Mesendoderm (in vitro differentiated cells): ENCODE data around the gene N4BP2L2.

ENCODE experiments used
- DNase-seq: peaks from one replicate; pipeline ENCODE4 v3.0.0; 2013
- H2AK5ac ChIP-seq: 2 replicates; pipeline ENCODE4 v1.6.1; 2013; ENCODE audit warnings: low read length, inconsistent platforms
- H2BK120ac ChIP-seq: 2 replicates; pipeline ENCODE4 v1.6.1; 2013; ENCODE audit warnings: low read depth, mild to moderate bottlenecking, low read length, moderate library complexity, mixed read lengths
- H2BK15ac ChIP-seq: replicated peaks from 2 replicates; pipeline ENCODE4 v1.6.1; 2013; ENCODE audit warnings: low read depth, mild to moderate bottlenecking, moderate library complexity
- H2BK5ac ChIP-seq: 2 replicates; pipeline ENCODE4 v1.6.1; 2013; ENCODE audit warnings: low read length, inconsistent platforms
- H3K18ac ChIP-seq: 2 replicates; pipeline ENCODE4 v1.6.1; 2013; ENCODE audit warnings: mild to moderate bottlenecking, low read length, mixed read lengths
- H3K23ac ChIP-seq: one replicate; pipeline ENCODE4 v1.6.1; 2013; ENCODE audit warnings: low read length
- H3K27ac ChIP-seq: 2 replicates; pipeline ENCODE4 v1.5.1; 2013; ENCODE audit warnings: low read depth, mild to moderate bottlenecking, inconsistent platforms, low read length, moderate library complexity
- H3K27me3 ChIP-seq: 2 replicates; pipeline ENCODE4 v1.6.1; 2013; ENCODE audit warnings: low read length, control low read depth, mild to moderate bottlenecking, inconsistent platforms; ENCODE audit not compliant: insufficient read depth, poor library complexity
- H3K36me3 ChIP-seq: 2 replicates; pipeline ENCODE4 v1.6.1; 2013; ENCODE audit warnings: low read length, inconsistent platforms; ENCODE audit not compliant: control insufficient read depth, insufficient read depth
- H3K4ac ChIP-seq: one replicate; pipeline ENCODE4 v1.6.1; 2013; ENCODE audit warnings: low read depth, mild to moderate bottlenecking, low read length, moderate library complexity
- H3K4me1 ChIP-seq: 2 replicates; pipeline ENCODE4 v1.6.1; 2013; ENCODE audit warnings: low read depth, low read length, inconsistent platforms; ENCODE audit not compliant: control insufficient read depth
- H3K4me2 ChIP-seq: 2 replicates; pipeline ENCODE4 v1.6.1; 2013; ENCODE audit warnings: low read length
- H3K4me3 ChIP-seq: 2 replicates; pipeline ENCODE4 v1.5.1; 2013; ENCODE audit warnings: mild to moderate bottlenecking, low read length
- H3K56ac ChIP-seq: one replicate; pipeline ENCODE4 v1.6.1; 2013; ENCODE audit warnings: low read length
- H3K79me1 ChIP-seq: 2 replicates; pipeline ENCODE4 v1.6.1; 2013; ENCODE audit warnings: low read length, inconsistent platforms
- H3K79me2 ChIP-seq: 2 replicates; pipeline ENCODE4 v1.6.1; 2013; ENCODE audit warnings: mild to moderate bottlenecking, low read length; ENCODE audit not compliant: control insufficient read depth, insufficient read depth
- H3K9ac ChIP-seq: 2 replicates; pipeline ENCODE4 v1.6.1; 2013; ENCODE audit warnings: low read length, inconsistent platforms
- H4K5ac ChIP-seq: one replicate; pipeline ENCODE4 v1.6.1; 2013; ENCODE audit warnings: low read length
- H4K8ac ChIP-seq: one replicate; pipeline ENCODE4 v1.6.1; 2013; ENCODE audit warnings: low read depth, mild to moderate bottlenecking, control low read depth, low read length, moderate library complexity
- WGBS: extraction: QIAGEN DNeasy Blood & Tissue Kit; methylation state at CpG from one replicate; pipeline ENCODE4 v1.1.7; 2013; ENCODE audit warnings: low lambda C conversion rate, missing lambda C conversion rate; ENCODE audit not compliant: insufficient coverage; ENCODE audit errors: extremely low coverage; 5-methylcytosine and 5-hydroxymethylcytosine counted together

Gene N4BP2L2

GRCh38 chr13:32503727-32504126 is 34.9 kb downstream of the N4BP2L2 start:
- Histone ChIP-seq H3K27me3 (no peaks in the 10 kb centered on the region), H2AK5ac (no peak overlapping the region)

GRCh38 chr13:32501064-32501463 is 37.5 kb downstream of the N4BP2L2 start:
- Histone ChIP-seq H3K79me2 (no peaks in the 10 kb centered on the region), H3K4me3 (no peak overlapping the region), H2BK15ac (no peak overlapping the region), H3K4me2 (no peak overlapping the region), H2BK120ac (no peak overlapping the region), H3K4me1 (no peaks in the 10 kb centered on the region), H3K9ac (no peak overlapping the region), H3K79me1 (peaks cover 2% of the 10 kb centered on the region), H3K27me3 (no peaks in the 10 kb centered on the region), H2AK5ac (no peak overlapping the region), H2BK5ac (no peak overlapping the region), H3K23ac (no peak overlapping the region), H3K4ac (no peak overlapping the region), H3K27ac (no peak overlapping the region), H4K5ac (no peak overlapping the region), H4K8ac (no peak overlapping the region), H3K36me3 (no peaks in the 10 kb centered on the region), H3K56ac (no peak overlapping the region), H3K18ac (no peak overlapping the region)
- DNase-seq: no peak
- WGBS: no CpG with 5 or more reads among the region's 6 CpGs

More at GRCh38 chr13:32503727-32504126, 34.9 kb downstream of the N4BP2L2 start:
- no peak overlapping the region for H3K56ac ChIP-seq
- H4K5ac ChIP-seq: no peak overlapping the region
- no peak overlapping the region for H2BK120ac ChIP-seq
- H3K9ac ChIP-seq: no peak overlapping the region
- H3K79me1 ChIP-seq: peaks cover 2% of the 10 kb centered on the region
- no peaks in the 10 kb centered on the region for H3K79me2 ChIP-seq
- H3K18ac ChIP-seq: no peak overlapping the region
- no peak overlapping the region for H2BK5ac ChIP-seq
- H3K36me3 ChIP-seq: no peaks in the 10 kb centered on the region
- no CpG with 5 or more reads among the region's 5 CpGs for WGBS
- no peak overlapping the region for H4K8ac ChIP-seq
- no peaks in the 10 kb centered on the region for H3K4me1 ChIP-seq
- no peak overlapping the region for H3K27ac ChIP-seq
- DNase-seq: peak; percentile 7
- H3K23ac ChIP-seq: no peak overlapping the region
- H3K4ac ChIP-seq: no peak overlapping the region
- no peak overlapping the region for H3K4me3 ChIP-seq
- H2BK15ac ChIP-seq: no peak overlapping the region
- H3K4me2 ChIP-seq: no peak overlapping the region

DNA sequence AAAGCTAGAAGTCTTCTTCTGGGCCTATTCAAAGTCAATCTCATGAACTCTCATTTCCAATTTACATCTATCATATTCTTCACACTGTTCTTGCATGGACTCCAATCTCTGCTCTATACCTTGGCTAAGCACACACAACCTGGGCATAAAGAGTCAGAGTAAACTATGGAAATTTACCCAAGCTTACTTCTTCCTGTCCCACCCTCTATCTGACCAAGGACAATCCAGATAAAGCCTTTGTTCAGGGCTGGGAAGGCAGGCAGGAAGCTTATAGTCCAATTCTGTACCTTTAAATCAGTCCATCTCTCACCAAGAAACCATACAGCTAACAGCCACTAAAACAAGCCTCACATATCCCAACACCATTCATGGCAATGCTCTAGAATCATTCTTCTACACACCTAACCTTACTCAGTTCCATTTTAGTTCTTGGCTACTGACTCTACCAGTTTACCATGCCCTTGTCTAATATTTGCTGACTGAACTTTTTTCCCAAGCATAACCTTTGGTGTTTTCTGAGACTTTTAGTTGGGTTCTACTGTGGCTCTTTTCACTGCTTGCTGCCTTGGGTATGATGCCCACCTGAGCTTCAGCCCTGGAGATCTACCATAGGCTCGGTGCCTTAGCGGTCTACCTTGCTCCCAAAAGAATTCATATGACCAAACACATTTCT is 38.9 kb downstream of the N4BP2L2 start:
- no CpG with 5 or more reads among the region's 2 CpGs for WGBS
- H3K79me1 ChIP-seq: peaks cover 2% of the 10 kb centered on the region
- no peak overlapping the region for H3K23ac ChIP-seq
- H4K8ac ChIP-seq: no peak overlapping the region
- H3K4me3 ChIP-seq: no peak overlapping the region
- no peak overlapping the region for H3K4me2 ChIP-seq
- no peak overlapping the region for H3K4ac ChIP-seq
- no peak overlapping the region for H2BK15ac ChIP-seq
- no peak overlapping the region for H3K56ac ChIP-seq
- H3K27ac ChIP-seq: no peak overlapping the region
- no peak overlapping the region for H2BK5ac ChIP-seq
- H4K5ac ChIP-seq: no peak overlapping the region
- no peak overlapping the region for H2AK5ac ChIP-seq
- no peaks in the 10 kb centered on the region for H3K4me1 ChIP-seq
- H3K36me3 ChIP-seq: no peaks in the 10 kb centered on the region
- H3K79me2 ChIP-seq: no peaks in the 10 kb centered on the region
- DNase-seq: no peak
- no peak overlapping the region for H2BK120ac ChIP-seq
- no peak overlapping the region for H3K9ac ChIP-seq
- no peaks in the 10 kb centered on the region for H3K27me3 ChIP-seq
- H3K18ac ChIP-seq: no peak overlapping the region

GRCh38 chr13:32497589-32497988 is 41.0 kb downstream of the N4BP2L2 start:
- Histone ChIP-seq H3K23ac (no peak overlapping the region), H3K9ac (no peak overlapping the region), H3K79me1 (peaks cover 2% of the 10 kb centered on the region), H3K4ac (no peak overlapping the region), H2AK5ac (no peak overlapping the region), H3K27me3 (no peaks in the 10 kb centered on the region), H3K56ac (no peak overlapping the region), H2BK120ac (no peak overlapping the region), H3K4me1 (no peaks in the 10 kb centered on the region), H3K4me2 (no peak overlapping the region), H3K18ac (no peak overlapping the region), H3K4me3 (no peak overlapping the region), H2BK5ac (no peak overlapping the region), H3K27ac (no peak overlapping the region), H3K79me2 (no peaks in the 10 kb centered on the region), H4K5ac (no peak overlapping the region), H3K36me3 (no peaks in the 10 kb centered on the region), H4K8ac (no peak overlapping the region), H2BK15ac (no peak overlapping the region)
- no CpG with 5 or more reads among the region's 1 CpG for WGBS
- no peak for DNase-seq

GRCh38 chr13:32496599-32497160 is 41.9 kb downstream of the N4BP2L2 start:
- peaks cover 2% of the 10 kb centered on the region for H3K79me1 ChIP-seq
- H3K27ac ChIP-seq: no peak overlapping the region
- H2AK5ac ChIP-seq: no peak overlapping the region
- no peak overlapping the region for H4K5ac ChIP-seq
- H3K4me2 ChIP-seq: no peak overlapping the region
- no peak overlapping the region for H3K9ac ChIP-seq
- no peak overlapping the region for H3K4ac ChIP-seq
- no peaks in the 10 kb centered on the region for H3K79me2 ChIP-seq
- no peak overlapping the region for H2BK120ac ChIP-seq
- H4K8ac ChIP-seq: no peak overlapping the region
- H3K18ac ChIP-seq: no peak overlapping the region
- no peaks in the 10 kb centered on the region for H3K27me3 ChIP-seq
- H3K4me3 ChIP-seq: no peak overlapping the region
- WGBS: no CpG with 5 or more reads among the region's 1 CpG
- H3K56ac ChIP-seq: no peak overlapping the region
- no peak overlapping the region for H3K23ac ChIP-seq
- H2BK5ac ChIP-seq: no peak overlapping the region
- no peaks in the 10 kb centered on the region for H3K4me1 ChIP-seq
- no peak overlapping the region for H2BK15ac ChIP-seq
- no peak for DNase-seq
- H3K36me3 ChIP-seq: no peaks in the 10 kb centered on the region

- no peak overlapping the region for H3K9ac ChIP-seq
- no peak overlapping the region for H3K4me2 ChIP-seq
- WGBS: no CpG with 5 or more reads among the region's 4 CpGs
- H4K8ac ChIP-seq: no peak overlapping the region
- H2BK5ac ChIP-seq: no peak overlapping the region
- no peak overlapping the region for H3K27ac ChIP-seq
- H3K4me3 ChIP-seq: no peak overlapping the region
- H2BK120ac ChIP-seq: no peak overlapping the region
- H3K27me3 ChIP-seq: no peaks in the 10 kb centered on the region
- no peaks in the 10 kb centered on the region for H3K79me2 ChIP-seq
- no peak overlapping the region for H2AK5ac ChIP-seq
- no peak overlapping the region for H3K4ac ChIP-seq
- no peak for DNase-seq
- no peak overlapping the region for H3K23ac ChIP-seq
- no peaks in the 10 kb centered on the region for H3K4me1 ChIP-seq
- peaks cover 2% of the 10 kb centered on the region for H3K79me1 ChIP-seq
- H2BK15ac ChIP-seq: no peak overlapping the region
- H3K18ac ChIP-seq: no peak overlapping the region
- no peak overlapping the region for H4K5ac ChIP-seq
- H3K36me3 ChIP-seq: no peaks in the 10 kb centered on the region
- H3K56ac ChIP-seq: no peak overlapping the region
Observed at GRCh38 chr13:32495841-32496240, 42.8 kb downstream of the N4BP2L2 start.
